ENCODE data around the gene KIF1A. TPM values are rescaled to one million over a fixed set of nuclear protein-coding genes. Genes with fewer than 3 reads are reported as not detected.
A peak's percentile ranks its signal among the peaks of the same experiment; 100 is the strongest.
"Not testable (repeated sequence)": the region's sequence is repeated elsewhere in the genome, so short reads cannot be mapped to it uniquely, and the experiment has no call there.

Gene KIF1A
- total RNA-seq, 1 experiment from 2014 or later: not detected

GRCh38 chr2:240678909-240679308, 141.1 kb downstream of the KIF1A start:
- H3K4me2 ChIP-seq (ENCODE audit: low read length); DNase-seq; H4K20me1 ChIP-seq (ENCODE audit: low read length); H3K79me2 ChIP-seq (ENCODE audit: low read length); H3K9ac ChIP-seq (ENCODE audit: low read length); H3K4me1 ChIP-seq (ENCODE audit: insufficient read depth, low read length); ATAC-seq; H3K4me3 ChIP-seq (ENCODE audit: low read length); POLR2A ChIA-PET (ENCODE audit: unreplicated experiment); H3K36me3 ChIP-seq (ENCODE audit: low read depth, low read length); BruUV-seq (replicated peaks); H3F3A ChIP-seq (ENCODE audit: low read length, unreplicated experiment); H3K27me3 ChIP-seq (ENCODE audit: low read length); CTCF ChIA-PET; H3K9me3 ChIP-seq (ENCODE audit: low read length); H3K9me2 ChIP-seq (replicated peaks; ENCODE audit: low read length); H2AFZ ChIP-seq (ENCODE audit: low read length); H3K27ac ChIP-seq (ENCODE audit: low read length); intact Hi-C loops (cut with micrococcal nuclease): not testable (repeated sequence)

DNA sequence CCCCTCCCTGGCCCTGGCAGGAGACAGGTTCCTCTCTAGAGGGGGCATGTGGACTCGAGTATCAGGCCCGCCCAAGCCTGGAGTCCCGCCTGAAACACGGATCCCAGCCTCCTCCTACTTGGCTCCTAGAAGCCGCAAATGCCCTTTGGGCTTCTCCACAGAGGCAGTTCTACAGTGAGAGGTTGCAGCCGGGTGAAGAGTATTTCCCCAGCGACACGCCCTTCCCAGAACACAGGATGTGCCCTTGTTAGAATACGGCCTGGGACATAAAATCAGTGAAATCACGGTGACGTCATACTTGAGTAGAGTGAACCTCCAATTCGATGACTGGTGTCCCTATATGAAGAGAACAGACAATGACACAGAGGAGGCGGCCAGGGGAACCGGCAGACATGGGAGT, 142.0 kb downstream of the KIF1A start:
- H3K4me2 ChIP-seq (ENCODE audit: low read length); ATAC-seq; H3K27ac ChIP-seq (ENCODE audit: low read length); H3K4me1 ChIP-seq (ENCODE audit: insufficient read depth, low read length); H3K4me3 ChIP-seq (ENCODE audit: low read length); H3K9me2 ChIP-seq (replicated peaks; ENCODE audit: low read length); H3K36me3 ChIP-seq (ENCODE audit: low read depth, low read length); CTCF ChIA-PET; H3K9me3 ChIP-seq (ENCODE audit: low read length); POLR2A ChIA-PET (ENCODE audit: unreplicated experiment); H3F3A ChIP-seq (ENCODE audit: low read length, unreplicated experiment); DNase-seq; intact Hi-C loops (cut with micrococcal nuclease); H3K9ac ChIP-seq (ENCODE audit: low read length); H2AFZ ChIP-seq (ENCODE audit: low read length); H3K27me3 ChIP-seq (ENCODE audit: low read length); BruUV-seq (replicated peaks); H4K20me1 ChIP-seq (ENCODE audit: low read length); H3K79me2 ChIP-seq (ENCODE audit: low read length): not testable (repeated sequence)

DNA sequence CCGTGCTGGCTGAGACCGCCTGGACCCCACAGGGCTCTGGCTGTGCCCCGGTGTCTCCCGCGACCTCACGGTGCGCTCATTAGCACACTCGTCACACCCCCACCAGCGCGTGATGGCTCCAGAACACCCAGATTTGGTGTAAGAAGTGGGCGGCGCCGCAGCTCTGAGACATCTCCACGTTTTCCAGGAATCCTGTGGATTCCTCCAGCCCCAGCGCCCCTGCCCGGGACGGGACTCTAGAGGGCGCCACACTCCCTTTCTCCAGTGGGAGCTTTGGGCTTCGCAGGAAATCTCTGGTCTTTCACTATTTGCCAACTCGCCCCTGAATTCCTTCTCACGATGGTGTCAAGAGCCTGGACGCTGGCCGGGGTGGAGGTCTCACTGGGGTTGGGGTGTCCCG, 144.7 kb downstream of the KIF1A start:
- intact Hi-C loops (cut with micrococcal nuclease); H3K27ac ChIP-seq (ENCODE audit: low read length); POLR2A ChIA-PET (ENCODE audit: unreplicated experiment); H4K20me1 ChIP-seq (ENCODE audit: low read length); BruUV-seq (replicated peaks); H3K9ac ChIP-seq (ENCODE audit: low read length); H3K4me3 ChIP-seq (ENCODE audit: low read length); DNase-seq; H2AFZ ChIP-seq (ENCODE audit: low read length); H3K9me3 ChIP-seq (ENCODE audit: low read length); H3K9me2 ChIP-seq (replicated peaks; ENCODE audit: low read length); H3K79me2 ChIP-seq (ENCODE audit: low read length); H3F3A ChIP-seq (ENCODE audit: low read length, unreplicated experiment); CTCF ChIA-PET; H3K4me1 ChIP-seq (ENCODE audit: insufficient read depth, low read length); H3K4me2 ChIP-seq (ENCODE audit: low read length); H3K36me3 ChIP-seq (ENCODE audit: low read depth, low read length): not testable (repeated sequence)
- peak; percentile 58 for ATAC-seq
- peaks cover 14% of the 10 kb centered on the region for H3K27me3 ChIP-seq (ENCODE audit: low read length)

DNA sequence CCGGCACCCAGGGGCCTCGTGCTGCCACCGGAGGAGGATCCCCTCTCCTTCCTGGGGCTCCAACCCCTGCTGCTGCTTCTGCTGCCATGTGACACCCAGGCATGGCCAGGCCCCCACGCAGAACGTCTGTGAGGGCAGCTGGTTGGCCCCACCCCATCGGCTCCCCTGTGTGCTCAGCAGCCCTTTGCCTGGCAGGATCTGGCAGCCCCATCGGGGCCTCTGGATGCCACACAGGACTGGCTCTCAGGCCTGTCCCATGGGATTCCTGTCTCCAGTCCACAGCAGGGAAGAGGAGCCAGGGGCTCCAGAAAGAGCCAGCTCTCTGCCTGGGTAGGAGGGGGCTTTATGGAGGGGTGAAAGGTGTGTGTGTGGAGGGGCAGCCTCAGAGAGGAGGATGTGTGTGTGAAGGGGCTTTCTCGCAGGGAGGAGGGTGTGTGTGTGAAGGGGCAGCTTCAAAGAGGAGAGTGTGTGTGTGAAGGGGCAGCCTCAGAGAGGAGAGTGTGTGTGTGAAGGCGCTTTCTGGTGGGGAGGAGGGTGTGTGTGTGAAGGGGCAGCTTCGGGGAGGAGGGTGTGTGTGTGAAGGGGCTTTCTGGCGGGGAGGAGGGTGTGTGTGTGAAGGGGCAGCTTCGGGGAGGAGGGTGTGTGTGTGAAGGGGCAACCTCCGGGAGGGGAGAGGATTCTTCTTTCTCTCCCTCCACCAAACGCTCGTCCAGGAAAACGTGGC, 145.4 kb downstream of the KIF1A start:
- H2AFZ ChIP-seq (ENCODE audit: low read length); H3K9ac ChIP-seq (ENCODE audit: low read length); POLR2A ChIA-PET (ENCODE audit: unreplicated experiment); H3K9me2 ChIP-seq (replicated peaks; ENCODE audit: low read length); H3K79me2 ChIP-seq (ENCODE audit: low read length); ATAC-seq; H3K27ac ChIP-seq (ENCODE audit: low read length); CTCF ChIA-PET; H3F3A ChIP-seq (ENCODE audit: low read length, unreplicated experiment); BruUV-seq (replicated peaks); H3K4me2 ChIP-seq (ENCODE audit: low read length); intact Hi-C loops (cut with micrococcal nuclease); DNase-seq; H3K9me3 ChIP-seq (ENCODE audit: low read length); H4K20me1 ChIP-seq (ENCODE audit: low read length); H3K4me1 ChIP-seq (ENCODE audit: insufficient read depth, low read length); H3K36me3 ChIP-seq (ENCODE audit: low read depth, low read length); H3K4me3 ChIP-seq (ENCODE audit: low read length): not testable (repeated sequence)
- H3K27me3 ChIP-seq (ENCODE audit: low read length): peaks cover 21% of the 10 kb centered on the region

DNA sequence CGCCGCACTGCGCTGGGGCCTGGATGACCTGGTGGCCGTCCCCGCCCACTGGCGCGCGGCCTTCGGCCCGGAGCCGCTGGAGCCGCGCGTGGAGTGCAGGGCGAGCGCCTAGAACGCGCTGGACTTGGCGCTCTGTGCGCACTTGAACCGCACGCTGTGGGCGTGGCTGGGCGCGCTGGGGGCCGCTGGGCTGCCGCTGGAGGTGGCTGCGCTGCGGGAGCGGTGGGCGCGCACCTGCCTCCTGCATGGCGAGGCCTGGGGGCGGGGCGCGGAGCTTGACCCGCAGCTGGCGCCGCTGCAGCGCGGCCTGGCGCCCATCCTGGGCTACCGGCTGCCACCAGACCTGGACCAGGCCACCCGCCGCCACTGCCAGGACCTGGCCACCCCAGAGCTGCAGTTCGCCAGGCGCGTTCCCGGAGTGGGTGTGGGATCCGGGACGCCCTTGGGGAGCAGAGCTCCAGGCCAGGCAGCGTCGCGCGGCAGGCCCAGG, 147.3 kb downstream of the KIF1A start:
- Histone ChIP-seq H3F3A (ENCODE audit: low read length, unreplicated experiment) (no peaks in the 10 kb centered on the region), H2AFZ (ENCODE audit: low read length) (no peak overlapping the region), H3K27me3 (ENCODE audit: low read length) (peaks cover 39% of the 10 kb centered on the region), H3K9ac (ENCODE audit: low read length) (no peak overlapping the region), H3K4me3 (ENCODE audit: low read length) (no peak overlapping the region), H3K27ac (ENCODE audit: low read length) (no peak overlapping the region), H3K9me3 (ENCODE audit: low read length) (no peaks in the 10 kb centered on the region), H3K4me2 (ENCODE audit: low read length) (no peak overlapping the region), H3K36me3 (ENCODE audit: low read depth, low read length) (no peaks in the 10 kb centered on the region), H3K9me2 (replicated peaks; ENCODE audit: low read length) (no peaks in the 10 kb centered on the region), H3K4me1 (ENCODE audit: insufficient read depth, low read length) (no peaks in the 10 kb centered on the region), H4K20me1 (ENCODE audit: low read length) (no peaks in the 10 kb centered on the region), H3K79me2 (ENCODE audit: low read length) (no peaks in the 10 kb centered on the region)
- BruUV-seq (replicated peaks): no TSS peak
- ChIA-PET CTCF (no interaction called here), POLR2A (ENCODE audit: unreplicated experiment) (no interaction called here)
- TF ChIP-seq EZH2phosphoT487 (IDR thresholded peaks at IDR 0.05; ENCODE audit: borderline replicate concordance, low read length): no peak
- no peak for TF ChIP-seq CTCF (conservative IDR thresholded peaks at IDR 0.05; ENCODE audit: low read depth, low read length)
- no peak for TF ChIP-seq EZH2 (IDR thresholded peaks at IDR 0.05; ENCODE audit: low read length, unreplicated experiment)
- ATAC-seq (no peak), DNase-seq (no peak)
- intact Hi-C loops (cut with micrococcal nuclease): no loop called here
